ENCODE measurements around the gene TOM1L2.

GRCh38 chr17:17797119-17797809 is 174.9 kb downstream of the TOM1L2 start:
- no peak for TF ChIP-seq EZH2 (optimal IDR thresholded peaks at IDR 0.05; ENCODE audit: low read depth, low read length)
- TF ChIP-seq, protein P1, sequence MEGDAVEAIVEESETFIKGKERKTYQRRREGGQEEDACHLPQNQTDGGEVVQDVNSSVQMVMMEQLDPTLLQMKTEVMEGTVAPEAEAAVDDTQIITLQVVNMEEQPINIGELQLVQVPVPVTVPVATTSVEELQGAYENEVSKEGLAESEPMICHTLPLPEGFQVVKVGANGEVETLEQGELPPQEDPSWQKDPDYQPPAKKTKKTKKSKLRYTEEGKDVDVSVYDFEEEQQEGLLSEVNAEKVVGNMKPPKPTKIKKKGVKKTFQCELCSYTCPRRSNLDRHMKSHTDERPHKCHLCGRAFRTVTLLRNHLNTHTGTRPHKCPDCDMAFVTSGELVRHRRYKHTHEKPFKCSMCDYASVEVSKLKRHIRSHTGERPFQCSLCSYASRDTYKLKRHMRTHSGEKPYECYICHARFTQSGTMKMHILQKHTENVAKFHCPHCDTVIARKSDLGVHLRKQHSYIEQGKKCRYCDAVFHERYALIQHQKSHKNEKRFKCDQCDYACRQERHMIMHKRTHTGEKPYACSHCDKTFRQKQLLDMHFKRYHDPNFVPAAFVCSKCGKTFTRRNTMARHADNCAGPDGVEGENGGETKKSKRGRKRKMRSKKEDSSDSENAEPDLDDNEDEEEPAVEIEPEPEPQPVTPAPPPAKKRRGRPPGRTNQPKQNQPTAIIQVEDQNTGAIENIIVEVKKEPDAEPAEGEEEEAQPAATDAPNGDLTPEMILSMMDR (IDR thresholded peaks at IDR 0.05; ENCODE audit: low read length), result no peak

All from MM.1S (cell line).